Natural killer cell (primary cell): ENCODE results near the gene VAMP5. TPM values are rescaled to one million over a fixed set of nuclear protein-coding genes. Genes with fewer than 3 reads are reported as not detected.
"Not testable (repeated sequence)": the region's sequence is repeated elsewhere in the genome, so short reads cannot be mapped to it uniquely, and the experiment has no call there.

ENCODE experiments used
- ATAC-seq, 3 donors: fragments of 150-1000 bp in 2 of 3; fragments of 200-7000 bp in 1 of 3; cut with Tn5 transposase; 1 replicate in 1 of 3; 2 replicates in 2 of 3; pipeline ENCODE4 v1.10.0; 2021; ENCODE audit warnings: mild to moderate bottlenecking in 2 of 3, moderate library complexity in 2 of 3
- DNase-seq, 2 donors: peaks; one replicate each; pipeline versions ENCODE4 v3.0.0 to v3.0.0-alpha.2; 2013 to 2021; ENCODE audit warnings: mixed read lengths in 1 of 2
- H3K27ac ChIP-seq: one replicate; pipeline ENCODE4 v1.5.1; 2013; ENCODE audit warnings: mild to moderate bottlenecking, low read length
- H3K27me3 ChIP-seq: one replicate; pipeline ENCODE4 v1.6.1; 2013; ENCODE audit warnings: low read length; ENCODE audit not compliant: control insufficient read depth, insufficient read depth
- H3K36me3 ChIP-seq: one replicate; pipeline ENCODE4 v1.6.1; 2013; ENCODE audit warnings: low read length; ENCODE audit not compliant: control insufficient read depth, insufficient read depth
- H3K4me1 ChIP-seq: one replicate; pipeline ENCODE4 v1.6.1; 2013; ENCODE audit warnings: low read length; ENCODE audit not compliant: control insufficient read depth, insufficient read depth
- H3K4me3 ChIP-seq: one replicate; pipeline ENCODE4 v1.5.1; 2013; ENCODE audit warnings: low read length
- H3K9me3 ChIP-seq: one replicate; pipeline ENCODE4 v1.6.1; 2013; ENCODE audit warnings: low read length; ENCODE audit not compliant: control insufficient read depth, insufficient read depth
- H3K27ac Mint-ChIP-seq, 2 donors: one replicate each; pipeline ENCODE4 v1.8.0; 2022; ENCODE audit warnings: mild to moderate bottlenecking in 2 of 2, mixed read lengths in 2 of 2, moderate library complexity in 1 of 2
- H3K27me3 Mint-ChIP-seq, 2 donors: one replicate each; pipeline ENCODE4 v1.8.0; 2022; ENCODE audit warnings: low read depth in 2 of 2, mixed read lengths in 2 of 2
- H3K36me3 Mint-ChIP-seq: one replicate; pipeline ENCODE4 v1.8.0; 2022; ENCODE audit warnings: mixed read lengths
- H3K4me1 Mint-ChIP-seq, 2 donors: one replicate each; pipeline ENCODE4 v1.8.0; 2022; ENCODE audit warnings: mixed read lengths in 2 of 2
- H3K4me3 Mint-ChIP-seq: one replicate; pipeline ENCODE4 v1.8.0; 2022; ENCODE audit warnings: mild to moderate bottlenecking, moderate library complexity, mixed read lengths
- H3K9me3 Mint-ChIP-seq, 2 donors: one replicate each; pipeline ENCODE4 v1.8.0; 2022; ENCODE audit warnings: mixed read lengths in 2 of 2
- WGBS: methylation state at CpG from one replicate; pipeline ENCODE4 v1.1.7; 2013; ENCODE audit warnings: missing lambda C conversion rate; ENCODE audit not compliant: insufficient coverage; 5-methylcytosine and 5-hydroxymethylcytosine counted together
- intact Hi-C: fragments of 100-400 bp; cut with micrococcal nuclease; formaldehyde crosslinking; loops from one replicate; pipeline ENCODE4 v1.14.2; 2022
- total RNA-seq, 4 donors: library from RNA; stranded (reverse); fragments of 120-200 nt in 1 of 4; gene quantifications; one replicate each; pipeline versions ENCODE4 v1.2.3 to v1.2.4, GENCODE V29; 2013 to 2022
- TF ChIP-seq, protein P1 (sequence below): fragments of 200-600 bp; IDR thresholded peaks from one replicate; pipeline ENCODE4 v1.8.0; 2022; ENCODE audit warnings: antibody characterized with exemption

VAMP5 gene
- total RNA-seq, 3 donors from 2014 or later (not counting 1 experiment from before 2014, with no cell fraction given) = 35.0 to 50.7 (median 36.7) TPM

DNA sequence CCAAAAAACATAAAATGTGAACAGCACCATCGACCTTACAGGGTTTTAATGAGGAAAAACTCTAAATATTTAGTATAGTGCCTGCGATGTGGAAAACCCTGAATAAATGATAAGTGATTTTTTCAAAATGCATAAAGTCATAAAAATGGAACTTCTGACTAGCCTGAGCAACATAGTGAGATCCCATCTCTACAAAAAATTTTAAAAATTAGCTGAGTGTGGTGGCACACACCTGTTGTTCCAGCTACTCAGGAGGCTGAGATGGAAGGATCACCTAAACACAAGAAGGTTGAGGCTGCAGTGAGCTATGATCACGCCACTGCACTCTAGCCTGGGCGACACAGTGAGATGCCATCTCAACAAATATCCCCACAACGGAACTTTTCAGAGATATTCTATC lies 27.1 kb upstream of the VAMP5 start:
- no peaks in the 10 kb centered on the region for H3K27me3 Mint-ChIP-seq
- H3K27me3 ChIP-seq = no peaks in the 10 kb centered on the region
- H3K36me3 ChIP-seq = peaks cover 29% of the 10 kb centered on the region
- H3K36me3 Mint-ChIP-seq = no peaks in the 10 kb centered on the region
- H3K4me3 Mint-ChIP-seq = no peak overlapping the region
- ATAC-seq (no peak), DNase-seq (no peak)
- H3K9me3 Mint-ChIP-seq = no peaks in the 10 kb centered on the region
- no peak overlapping the region for H3K4me3 ChIP-seq
- TF ChIP-seq, protein P1, sequence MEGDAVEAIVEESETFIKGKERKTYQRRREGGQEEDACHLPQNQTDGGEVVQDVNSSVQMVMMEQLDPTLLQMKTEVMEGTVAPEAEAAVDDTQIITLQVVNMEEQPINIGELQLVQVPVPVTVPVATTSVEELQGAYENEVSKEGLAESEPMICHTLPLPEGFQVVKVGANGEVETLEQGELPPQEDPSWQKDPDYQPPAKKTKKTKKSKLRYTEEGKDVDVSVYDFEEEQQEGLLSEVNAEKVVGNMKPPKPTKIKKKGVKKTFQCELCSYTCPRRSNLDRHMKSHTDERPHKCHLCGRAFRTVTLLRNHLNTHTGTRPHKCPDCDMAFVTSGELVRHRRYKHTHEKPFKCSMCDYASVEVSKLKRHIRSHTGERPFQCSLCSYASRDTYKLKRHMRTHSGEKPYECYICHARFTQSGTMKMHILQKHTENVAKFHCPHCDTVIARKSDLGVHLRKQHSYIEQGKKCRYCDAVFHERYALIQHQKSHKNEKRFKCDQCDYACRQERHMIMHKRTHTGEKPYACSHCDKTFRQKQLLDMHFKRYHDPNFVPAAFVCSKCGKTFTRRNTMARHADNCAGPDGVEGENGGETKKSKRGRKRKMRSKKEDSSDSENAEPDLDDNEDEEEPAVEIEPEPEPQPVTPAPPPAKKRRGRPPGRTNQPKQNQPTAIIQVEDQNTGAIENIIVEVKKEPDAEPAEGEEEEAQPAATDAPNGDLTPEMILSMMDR = no peak
- WGBS = 94% methylated on average over 5 of the region's 5 CpGs
- H3K27ac Mint-ChIP-seq = no peak overlapping the region
- no peaks in the 10 kb centered on the region for H3K9me3 ChIP-seq
- intact Hi-C loops = no loop called here
- no peak overlapping the region for H3K27ac ChIP-seq
- peaks cover 19 to 30% of the 10 kb centered on the region in 2 donors for H3K4me1 Mint-ChIP-seq
- peaks cover 15% of the 10 kb centered on the region for H3K4me1 ChIP-seq

- intact Hi-C loops = no loop called here
- WGBS = 92% methylated on average over 1 of the region's 1 CpG
- Histone ChIP-seq H3K36me3 (peaks cover 19% of the 10 kb centered on the region), H3K4me1 (peaks cover 17% of the 10 kb centered on the region), H3K9me3 (no peaks in the 10 kb centered on the region), H3K4me3 (no peak overlapping the region), H3K27ac (no peak overlapping the region), H3K27me3 (no peaks in the 10 kb centered on the region)
- Mint-ChIP-seq H3K27me3 (no peaks in the 10 kb centered on the region), H3K4me3 (no peak overlapping the region), H3K9me3 (no peaks in the 10 kb centered on the region), H3K4me1 (peaks cover 19 to 27% of the 10 kb centered on the region in 2 donors), H3K36me3 (no peaks in the 10 kb centered on the region), H3K27ac (peak overlapping the region in 1 of 2 donors; percentile 29)
- ATAC-seq (no peak), DNase-seq (no peak)
- TF ChIP-seq, protein P1 = no peak
Observed at GRCh38 chr2:85558160-85558559, 26.1 kb upstream of the VAMP5 start.

GRCh38 chr2:85560403-85560726 lies 23.9 kb upstream of the VAMP5 start:
- Mint-ChIP-seq H3K27ac (peak overlapping the region in 1 of 2 donors; percentile 95), H3K4me3 (peak overlapping the region; percentile 95), H3K4me1 (peaks cover 19 to 24% of the 10 kb centered on the region in 2 donors)
- not testable (repeated sequence) for H3K36me3 ChIP-seq, H3K4me3 ChIP-seq, ATAC-seq, DNase-seq, H3K36me3 Mint-ChIP-seq, H3K9me3 ChIP-seq, H3K9me3 Mint-ChIP-seq, H3K27me3 ChIP-seq, H3K27me3 Mint-ChIP-seq, H3K27ac ChIP-seq
- H3K4me1 ChIP-seq = peaks cover 17% of the 10 kb centered on the region
- intact Hi-C loops = loop anchor here (2.0 to 5.0 kb wide), 2 partner anchors 42 to 232 kb away; partner anchors contain the start of gene TMEM150A
- WGBS = 88% methylated on average over 12 of the region's 12 CpGs

DNA sequence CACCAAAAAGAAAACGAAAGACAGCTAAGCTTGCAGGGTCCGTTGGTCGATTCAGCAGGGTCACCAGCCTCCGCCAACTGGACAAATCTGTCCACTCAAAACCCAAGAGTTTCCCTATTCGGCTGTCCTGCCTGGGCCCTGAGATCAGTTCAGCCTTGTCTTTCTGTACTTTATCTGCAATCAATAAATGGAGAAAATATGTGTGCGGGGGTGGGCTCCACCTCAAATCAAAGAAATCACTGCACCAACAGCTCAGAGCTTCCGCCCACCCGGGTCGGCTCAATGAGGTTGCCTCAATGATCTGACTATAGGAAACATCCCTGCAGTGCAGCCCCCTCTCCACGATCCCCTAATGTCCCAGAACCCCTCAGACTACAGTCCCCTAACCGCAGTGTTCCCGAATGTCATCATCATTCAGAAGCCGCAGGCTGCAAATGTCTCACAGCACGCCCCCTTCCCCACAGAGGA lies 23.4 kb upstream of the VAMP5 start:
- H3K4me1 Mint-ChIP-seq = peaks cover 19 to 24% of the 10 kb centered on the region in 2 donors
- intact Hi-C loops = loop anchor here (1.0 to 5.0 kb wide), 4 partner anchors 41 to 232 kb away; partner anchors contain the start of genes C2orf68, ELMOD3, RETSAT and TMEM150A
- WGBS = 9% methylated on average over 13 of the region's 14 CpGs
- H3K9me3 Mint-ChIP-seq = no peaks in the 10 kb centered on the region
- Histone ChIP-seq H3K27me3 (no peaks in the 10 kb centered on the region), H3K9me3 (no peaks in the 10 kb centered on the region), H3K4me1 (peaks cover 17% of the 10 kb centered on the region), H3K4me3 (peak overlapping the region; percentile 67), H3K36me3 (peaks cover 3% of the 10 kb centered on the region), H3K27ac (peak overlapping the region; percentile 71)
- ATAC-seq (peak; percentile 13 to 27 (median 14)), DNase-seq (no peak)
- peak overlapping the region; percentile 91 to 95 for H3K27ac Mint-ChIP-seq
- peak overlapping the region; percentile 95 for H3K4me3 Mint-ChIP-seq
- H3K36me3 Mint-ChIP-seq = no peaks in the 10 kb centered on the region
- TF ChIP-seq, protein P1 = no peak
- H3K27me3 Mint-ChIP-seq = no peaks in the 10 kb centered on the region
